AG10803 (cell line): ENCODE data around the gene CAPZB.

ENCODE experiments used
- DNase-seq: peaks from one replicate; pipeline ENCODE4 v3.0.0; 2010; ENCODE audit warnings: low read depth
- H3K4me3 ChIP-seq: 2 replicates; pipeline ENCODE4 v1.5.1; 2011; ENCODE audit warnings: mild to moderate bottlenecking, low read length, control low read depth
- TF ChIP-seq, protein P1 (sequence below): conservative IDR thresholded peaks from 2 replicates; pipeline ENCODE4 v1.5.1; 2011; ENCODE audit warnings: mild to moderate bottlenecking, low read length, control low read depth, inconsistent platforms

The CAPZB gene

DNA sequence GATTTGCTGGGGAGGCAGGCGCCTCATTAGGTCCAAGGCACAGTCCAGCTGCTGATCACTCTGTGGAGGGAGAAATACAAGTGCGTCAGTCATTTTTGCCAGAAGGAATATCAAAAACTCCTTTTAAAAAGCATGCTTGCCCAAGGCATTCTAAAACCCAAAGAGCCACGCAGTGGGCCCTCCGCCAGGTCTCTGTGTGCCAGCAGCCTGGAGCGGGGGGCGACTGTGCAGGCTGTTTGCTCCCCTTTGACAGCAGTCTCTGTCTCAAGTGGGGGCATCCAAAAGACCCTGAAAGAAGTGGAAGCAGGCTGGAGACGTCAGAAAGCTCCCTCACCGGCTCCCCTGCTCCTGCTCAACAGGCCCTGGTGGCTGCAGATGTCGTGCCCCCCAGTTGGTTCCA is 65.6 kb downstream of the CAPZB start:
- TF ChIP-seq, protein P1, sequence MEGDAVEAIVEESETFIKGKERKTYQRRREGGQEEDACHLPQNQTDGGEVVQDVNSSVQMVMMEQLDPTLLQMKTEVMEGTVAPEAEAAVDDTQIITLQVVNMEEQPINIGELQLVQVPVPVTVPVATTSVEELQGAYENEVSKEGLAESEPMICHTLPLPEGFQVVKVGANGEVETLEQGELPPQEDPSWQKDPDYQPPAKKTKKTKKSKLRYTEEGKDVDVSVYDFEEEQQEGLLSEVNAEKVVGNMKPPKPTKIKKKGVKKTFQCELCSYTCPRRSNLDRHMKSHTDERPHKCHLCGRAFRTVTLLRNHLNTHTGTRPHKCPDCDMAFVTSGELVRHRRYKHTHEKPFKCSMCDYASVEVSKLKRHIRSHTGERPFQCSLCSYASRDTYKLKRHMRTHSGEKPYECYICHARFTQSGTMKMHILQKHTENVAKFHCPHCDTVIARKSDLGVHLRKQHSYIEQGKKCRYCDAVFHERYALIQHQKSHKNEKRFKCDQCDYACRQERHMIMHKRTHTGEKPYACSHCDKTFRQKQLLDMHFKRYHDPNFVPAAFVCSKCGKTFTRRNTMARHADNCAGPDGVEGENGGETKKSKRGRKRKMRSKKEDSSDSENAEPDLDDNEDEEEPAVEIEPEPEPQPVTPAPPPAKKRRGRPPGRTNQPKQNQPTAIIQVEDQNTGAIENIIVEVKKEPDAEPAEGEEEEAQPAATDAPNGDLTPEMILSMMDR, result no peak
- no peak overlapping the region for H3K4me3 ChIP-seq
- DNase-seq, result no peak

DNA sequence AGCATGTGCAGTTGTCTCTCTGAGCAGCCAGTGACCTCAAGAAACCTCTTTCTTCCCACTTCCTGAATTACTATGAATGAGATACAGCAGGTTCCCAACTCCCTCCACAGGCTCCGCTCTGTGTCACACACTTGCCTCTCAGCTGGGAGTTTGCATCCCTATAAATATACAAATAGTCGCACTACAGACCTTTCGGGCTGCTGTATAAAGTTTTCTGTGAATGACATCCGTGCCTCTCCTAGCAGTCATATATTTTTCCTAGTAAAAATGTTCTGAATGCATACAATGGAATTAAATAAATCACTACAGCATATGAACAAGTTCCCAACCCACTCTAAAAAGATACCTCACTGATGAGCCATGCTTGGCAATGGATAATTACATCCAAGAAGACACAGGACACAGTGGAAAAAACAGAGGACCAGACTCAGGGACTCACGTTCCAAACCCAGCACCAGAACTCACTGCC is 66.8 kb downstream of the CAPZB start:
- H3K4me3 ChIP-seq, result no peak overlapping the region

DNA sequence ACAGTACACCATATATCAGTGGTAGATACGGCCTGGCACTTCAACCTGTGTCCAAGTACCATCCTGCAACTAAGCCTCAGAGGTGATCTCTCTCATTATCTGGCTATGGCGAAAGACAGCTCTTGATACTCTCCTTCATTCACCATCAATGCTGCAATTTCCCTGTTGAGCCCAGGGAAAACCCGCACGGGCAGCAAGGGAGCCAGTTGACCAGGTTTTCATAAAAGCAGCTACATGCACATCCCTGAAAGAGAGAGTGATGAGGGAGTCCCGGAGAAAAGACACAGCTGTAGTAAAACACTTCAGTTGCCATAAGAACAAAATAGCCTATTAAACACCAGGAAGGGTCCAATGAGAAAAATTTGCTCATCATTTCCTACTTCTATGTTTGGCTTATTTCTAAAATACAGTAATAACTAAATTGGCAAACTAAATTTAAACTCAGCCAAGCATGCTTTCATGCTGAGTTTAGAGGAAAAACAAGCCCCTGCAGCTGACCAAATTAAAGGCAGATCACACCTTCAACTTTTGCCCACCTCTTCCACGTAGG is 68.3 kb downstream of the CAPZB start:
- DNase-seq, result no peak
- TF ChIP-seq, protein P1, result no peak
- H3K4me3 ChIP-seq, result no peak overlapping the region

More for the DNA sequence above, 66.8 kb downstream of the CAPZB start:
- peak; percentile 62 for DNase-seq
- TF ChIP-seq, protein P1, result no peak

DNA sequence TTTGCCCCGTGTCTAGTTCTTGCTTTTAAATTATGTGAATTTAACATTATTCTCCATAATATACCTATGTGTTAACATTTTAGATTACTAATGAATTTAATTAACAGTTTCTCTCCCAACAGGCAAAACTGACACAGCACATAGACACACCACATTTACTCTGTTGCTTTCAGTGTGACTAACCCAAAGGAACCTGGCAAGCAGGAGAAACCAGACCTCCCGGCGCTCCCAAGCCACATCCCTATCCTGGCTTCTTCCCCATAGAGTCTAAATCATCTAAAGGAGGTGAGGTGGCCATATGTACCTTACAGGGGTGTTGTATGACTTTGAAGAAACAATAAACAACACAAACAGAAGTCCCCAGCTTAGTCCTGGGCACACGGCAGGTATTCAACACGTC is 69.2 kb downstream of the CAPZB start:
- TF ChIP-seq, protein P1, result no peak
- no peak for DNase-seq

DNA sequence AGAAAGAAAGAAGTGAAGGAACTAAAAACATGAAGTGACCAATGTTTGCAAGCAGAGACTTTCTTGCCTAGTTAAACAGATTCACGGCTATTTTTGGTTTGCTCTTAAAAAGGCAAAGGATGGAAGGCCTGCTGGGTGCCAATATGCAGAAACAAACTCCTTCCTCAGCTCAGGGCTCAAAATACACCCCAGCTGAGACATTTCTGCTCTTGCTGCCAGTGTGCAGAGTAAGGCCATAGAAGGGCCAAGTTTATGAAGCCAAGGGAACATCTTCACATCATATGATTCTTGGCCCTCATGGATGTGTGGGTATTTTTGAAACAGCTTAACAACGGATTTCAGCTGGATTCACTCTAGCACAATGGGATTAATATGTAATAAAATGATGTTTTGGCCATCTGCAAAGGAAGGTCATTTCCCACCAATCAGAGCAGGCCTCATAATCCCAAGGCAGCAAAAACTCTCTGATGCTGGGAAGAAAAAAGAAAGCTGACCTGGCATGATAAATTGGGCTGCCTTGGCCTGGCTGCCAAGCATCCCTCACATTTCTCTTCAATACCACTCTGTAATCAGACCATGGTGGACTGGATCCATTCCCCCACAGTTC is 70.7 kb downstream of the CAPZB start:
- DNase-seq, result no peak
- H3K4me3 ChIP-seq, result no peak overlapping the region
- TF ChIP-seq, protein P1, result no peak

More for the DNA sequence above, 69.2 kb downstream of the CAPZB start:
- H3K4me3 ChIP-seq, result no peak overlapping the region

DNA sequence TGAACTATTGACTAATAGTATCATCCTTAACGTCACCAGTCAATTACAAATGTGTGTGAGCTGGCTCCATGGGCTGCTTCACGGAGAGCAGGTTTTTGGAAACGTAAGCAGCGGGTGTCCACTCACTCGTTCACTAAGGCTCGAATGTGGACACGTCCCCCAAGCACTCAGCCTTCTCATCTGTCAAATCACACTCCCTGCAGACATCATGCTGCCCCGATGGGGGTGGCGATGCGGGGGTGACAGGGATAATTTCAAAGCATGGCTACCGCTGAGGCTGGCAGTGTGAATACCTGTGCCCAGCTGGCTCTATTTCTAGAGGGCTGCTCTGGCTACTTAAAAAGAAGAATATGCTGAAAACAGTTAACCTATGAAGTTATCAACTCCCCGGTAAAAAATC is 71.3 kb downstream of the CAPZB start:
- no peak for DNase-seq
- TF ChIP-seq, protein P1, result no peak
- H3K4me3 ChIP-seq, result no peak overlapping the region

DNA sequence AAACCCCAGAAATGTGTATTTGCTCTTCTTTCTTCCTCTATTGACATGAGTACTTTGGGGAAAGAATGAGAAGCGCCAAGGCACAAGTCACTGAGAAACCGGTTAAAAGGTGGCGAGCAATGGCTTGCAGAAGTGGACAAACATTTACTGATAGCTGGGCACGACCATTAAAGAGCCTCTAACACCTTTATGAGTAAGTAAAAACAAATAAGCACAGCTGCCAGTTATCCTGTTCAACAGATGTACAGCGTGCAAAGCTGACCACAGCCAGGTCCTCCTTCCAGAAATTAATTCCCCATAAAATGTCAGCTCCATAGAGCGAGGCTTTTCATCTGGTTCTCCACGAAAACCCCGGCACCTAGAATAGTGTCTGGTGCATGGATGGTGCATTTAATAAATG is 72.7 kb downstream of the CAPZB start:
- H3K4me3 ChIP-seq, result no peak overlapping the region
- DNase-seq, result no peak

More for the DNA sequence above, 72.7 kb downstream of the CAPZB start:
- TF ChIP-seq, protein P1, result no peak
